Measurements from ENCODE around the gene FADS1.

The FADS1 gene

GRCh38 chr11:61814247-61814957, 2.4 kb downstream of the FADS1 start:
- Mint-ChIP-seq H3K4me1 (peaks cover 13% of the 10 kb centered on the region), H3K36me3 (ENCODE audit: low read depth) (peaks cover 43% of the 10 kb centered on the region), H3K9me3 (no peaks in the 10 kb centered on the region), H3K27ac (peak overlapping the region; percentile 95 to 100 (median 99)), H3K27me3 (ENCODE audit: low read depth) (no peaks in the 10 kb centered on the region), H3K4me3 (peak overlapping the region; percentile 96 to 98 (median 98))
- no peak for TF ChIP-seq CTCF (IDR thresholded peaks at IDR 0.05; ENCODE audit: unreplicated experiment in 3 of 3)

GRCh38 chr11:61812736-61813411, 3.9 kb downstream of the FADS1 start:
- peaks cover 54% of the 10 kb centered on the region for H3K36me3 Mint-ChIP-seq (ENCODE audit: low read depth)
- no peaks in the 10 kb centered on the region for H3K27me3 Mint-ChIP-seq (ENCODE audit: low read depth)
- H3K27ac Mint-ChIP-seq: peak overlapping the region in 2 of 3 experiments; percentile 27 to 61
- H3K9me3 Mint-ChIP-seq: no peaks in the 10 kb centered on the region
- peaks cover 11% of the 10 kb centered on the region for H3K4me1 Mint-ChIP-seq
- TF ChIP-seq CTCF (IDR thresholded peaks at IDR 0.05; ENCODE audit: unreplicated experiment in 3 of 3): no peak
- H3K4me3 Mint-ChIP-seq: peak overlapping the region in 2 of 3 experiments; percentile 31 to 39

- H3K27ac Mint-ChIP-seq: peak overlapping the region in 1 of 3 experiments; percentile 21
- no peak for TF ChIP-seq CTCF (IDR thresholded peaks at IDR 0.05; ENCODE audit: unreplicated experiment in 3 of 3)
- no peaks in the 10 kb centered on the region for H3K27me3 Mint-ChIP-seq (ENCODE audit: low read depth)
- H3K9me3 Mint-ChIP-seq: no peaks in the 10 kb centered on the region
- H3K4me3 Mint-ChIP-seq: peak overlapping the region in 2 of 3 experiments; percentile 37 to 75
- peaks cover 64% of the 10 kb centered on the region for H3K36me3 Mint-ChIP-seq (ENCODE audit: low read depth)
- H3K4me1 Mint-ChIP-seq: peaks cover 6% of the 10 kb centered on the region
Measured at GRCh38 chr11:61811831-61812230, 5.0 kb downstream of the FADS1 start.

GRCh38 chr11:61810671-61811175, 6.1 kb downstream of the FADS1 start:
- Mint-ChIP-seq H3K36me3 (ENCODE audit: low read depth) (peaks cover 69% of the 10 kb centered on the region), H3K4me1 (peaks cover 6% of the 10 kb centered on the region), H3K9me3 (no peaks in the 10 kb centered on the region), H3K27me3 (ENCODE audit: low read depth) (no peaks in the 10 kb centered on the region), H3K27ac (no peak overlapping the region), H3K4me3 (no peak overlapping the region)
- TF ChIP-seq CTCF (IDR thresholded peaks at IDR 0.05; ENCODE audit: unreplicated experiment in 3 of 3): no peak

- no peak for TF ChIP-seq CTCF (IDR thresholded peaks at IDR 0.05; ENCODE audit: unreplicated experiment in 3 of 3)
- H3K27ac Mint-ChIP-seq: no peak overlapping the region
- no peaks in the 10 kb centered on the region for H3K27me3 Mint-ChIP-seq (ENCODE audit: low read depth)
- H3K36me3 Mint-ChIP-seq (ENCODE audit: low read depth): peaks cover 80% of the 10 kb centered on the region
- no peaks in the 10 kb centered on the region for H3K9me3 Mint-ChIP-seq
- H3K4me1 Mint-ChIP-seq: peaks cover 6% of the 10 kb centered on the region
- H3K4me3 Mint-ChIP-seq: no peak overlapping the region
Measured at GRCh38 chr11:61806785-61807184, 10.0 kb downstream of the FADS1 start.

Measured in nephron (organoid).